ENCODE data around the gene CASP6.

DNA sequence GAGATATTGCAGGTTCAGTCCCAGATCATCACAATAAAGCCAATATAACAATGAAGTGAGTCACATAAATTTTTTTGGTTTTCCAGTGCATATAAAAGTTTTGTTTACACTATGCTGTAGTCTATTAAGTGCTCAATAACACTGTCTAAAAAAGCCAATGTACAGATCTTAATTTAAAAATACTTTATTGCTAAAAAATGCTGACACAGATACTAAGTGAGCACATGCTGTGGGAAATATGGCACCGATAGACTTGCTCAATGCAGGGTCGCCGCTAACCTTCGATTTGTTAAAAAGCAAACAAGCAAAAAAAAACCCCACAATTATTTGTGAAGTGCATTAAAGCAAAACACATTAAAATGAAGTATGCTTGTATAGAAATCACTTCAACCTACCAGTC is 16.4 kb upstream of the CASP6 start:
- TF ChIP-seq, protein P1, sequence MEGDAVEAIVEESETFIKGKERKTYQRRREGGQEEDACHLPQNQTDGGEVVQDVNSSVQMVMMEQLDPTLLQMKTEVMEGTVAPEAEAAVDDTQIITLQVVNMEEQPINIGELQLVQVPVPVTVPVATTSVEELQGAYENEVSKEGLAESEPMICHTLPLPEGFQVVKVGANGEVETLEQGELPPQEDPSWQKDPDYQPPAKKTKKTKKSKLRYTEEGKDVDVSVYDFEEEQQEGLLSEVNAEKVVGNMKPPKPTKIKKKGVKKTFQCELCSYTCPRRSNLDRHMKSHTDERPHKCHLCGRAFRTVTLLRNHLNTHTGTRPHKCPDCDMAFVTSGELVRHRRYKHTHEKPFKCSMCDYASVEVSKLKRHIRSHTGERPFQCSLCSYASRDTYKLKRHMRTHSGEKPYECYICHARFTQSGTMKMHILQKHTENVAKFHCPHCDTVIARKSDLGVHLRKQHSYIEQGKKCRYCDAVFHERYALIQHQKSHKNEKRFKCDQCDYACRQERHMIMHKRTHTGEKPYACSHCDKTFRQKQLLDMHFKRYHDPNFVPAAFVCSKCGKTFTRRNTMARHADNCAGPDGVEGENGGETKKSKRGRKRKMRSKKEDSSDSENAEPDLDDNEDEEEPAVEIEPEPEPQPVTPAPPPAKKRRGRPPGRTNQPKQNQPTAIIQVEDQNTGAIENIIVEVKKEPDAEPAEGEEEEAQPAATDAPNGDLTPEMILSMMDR (conservative IDR thresholded peaks at IDR 0.05) = no peak
- TF ChIP-seq EZH2 (IDR thresholded peaks at IDR 0.05; ENCODE audit: low read depth) = no peak
